Loucy (cell line): ENCODE measurements around the gene TRIM26.

Experiments used
- H2AFZ ChIP-seq: fragments of 200-600 bp; sonication (generic); 2 replicates; pipeline ENCODE4 v1.6.0; 2016; ENCODE audit warnings: antibody characterized with exemption, mild to moderate bottlenecking, low read length, moderate library complexity
- H3F3A ChIP-seq: fragments of 200-600 bp; 2 replicates; pipeline ENCODE4 v1.6.0; 2016; ENCODE audit warnings: antibody characterized with exemption, low read depth, mild to moderate bottlenecking
- H3K27me3 ChIP-seq: fragments of 200-600 bp; sonication (generic); 2 replicates; pipeline ENCODE4 v1.6.1; 2014; ENCODE audit warnings: low read length, mild to moderate bottlenecking; ENCODE audit not compliant: insufficient read depth, poor library complexity, severe bottlenecking
- H3K36me3 ChIP-seq: fragments of 200-600 bp; sonication (generic); 2 replicates; pipeline ENCODE4 v1.6.1; 2016; ENCODE audit warnings: low read length; ENCODE audit not compliant: insufficient read depth
- H3K4me1 ChIP-seq: fragments of 200-600 bp; sonication (generic); 2 replicates; pipeline ENCODE4 v1.5.1; 2014; ENCODE audit warnings: low read length, mild to moderate bottlenecking; ENCODE audit not compliant: insufficient read depth, poor library complexity, severe bottlenecking
- H3K4me2 ChIP-seq: fragments of 200-600 bp; sonication (generic); 2 replicates; pipeline ENCODE4 v1.6.0; 2014; ENCODE audit warnings: antibody characterized with exemption, low read length, low read depth, mild to moderate bottlenecking; ENCODE audit not compliant: poor library complexity, severe bottlenecking
- H3K4me3 ChIP-seq: fragments of 200-600 bp; sonication (generic); 2 replicates; pipeline ENCODE4 v1.5.1; 2014; ENCODE audit warnings: low read length, mild to moderate bottlenecking, mixed read lengths; ENCODE audit not compliant: poor library complexity, severe bottlenecking
- H3K79me2 ChIP-seq: fragments of 200-600 bp; sonication (generic); 2 replicates; pipeline ENCODE4 v1.6.1; 2014; ENCODE audit warnings: low read length; ENCODE audit not compliant: insufficient read depth
- H3K9ac ChIP-seq: fragments of 200-600 bp; sonication (generic); 2 replicates; pipeline ENCODE4 v1.6.0; 2014; ENCODE audit warnings: mild to moderate bottlenecking, low read depth, low read length, moderate library complexity; ENCODE audit not compliant: poor library complexity, severe bottlenecking
- H3K9me2 ChIP-seq: fragments of 200-600 bp; sonication (generic); replicated peaks from 2 replicates; pipeline ENCODE4 v1.6.1; 2016; ENCODE audit warnings: low read depth, low read length, mixed read lengths
- H3K9me3 ChIP-seq: fragments of 200-600 bp; sonication (generic); 2 replicates; pipeline ENCODE4 v1.6.1; 2014; ENCODE audit warnings: mild to moderate bottlenecking, antibody characterized with exemption, low read length, low read depth; ENCODE audit not compliant: insufficient read depth
- H4K20me1 ChIP-seq: fragments of 200-600 bp; sonication (generic); 2 replicates; pipeline ENCODE4 v1.6.0; 2014; ENCODE audit warnings: antibody characterized with exemption, low read length, mild to moderate bottlenecking; ENCODE audit not compliant: insufficient read depth, poor library complexity, severe bottlenecking
- EZH2phosphoT487 ChIP-seq: fragments of 200-600 bp; IDR thresholded peaks from 2 replicates; pipeline ENCODE4 v1.6.1; 2018; ENCODE audit warnings: antibody characterized with exemption, mild to moderate bottlenecking, moderate library complexity, borderline replicate concordance
- TF ChIP-seq, protein P1 (sequence below): fragments of 200-600 bp; sonication (generic); conservative IDR thresholded peaks from 2 replicates; pipeline ENCODE4 v1.5.1; 2014; ENCODE audit warnings: mild to moderate bottlenecking, antibody characterized with exemption, low read length

TRIM26 gene

DNA sequence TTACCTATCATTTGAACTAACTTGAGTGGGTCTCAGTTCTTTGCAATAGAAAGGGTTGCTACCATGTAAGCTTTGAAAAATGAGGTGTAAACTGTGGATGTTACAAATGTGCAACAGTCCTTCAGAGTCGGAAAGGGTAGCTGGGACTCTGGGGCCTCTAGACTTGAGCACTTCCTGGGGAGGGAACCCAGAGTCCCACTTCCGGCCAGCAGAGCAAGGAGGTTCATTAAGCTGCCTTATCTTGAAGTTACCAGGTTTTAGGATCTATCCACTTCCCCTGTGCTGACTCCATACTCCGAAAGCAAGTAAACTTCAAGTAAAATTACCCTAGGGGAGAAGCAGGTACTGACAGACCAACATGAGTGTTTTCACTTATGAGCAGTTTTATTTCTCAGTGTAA lies 61.6 kb downstream of the TRIM26 start:
- Histone ChIP-seq H3K27me3 (no peaks in the 10 kb centered on the region), H3K4me1 (peaks cover 49% of the 10 kb centered on the region), H3K9me2 (no peaks in the 10 kb centered on the region), H3F3A (no peaks in the 10 kb centered on the region), H3K9ac (peak overlapping the region; percentile 54), H3K36me3 (no peaks in the 10 kb centered on the region), H3K9me3 (no peaks in the 10 kb centered on the region), H2AFZ (no peak overlapping the region), H3K4me3 (peak overlapping the region; percentile 14), H3K4me2 (peak overlapping the region; percentile 39), H3K79me2 (no peaks in the 10 kb centered on the region), H4K20me1 (no peaks in the 10 kb centered on the region)
- TF ChIP-seq, protein P1, sequence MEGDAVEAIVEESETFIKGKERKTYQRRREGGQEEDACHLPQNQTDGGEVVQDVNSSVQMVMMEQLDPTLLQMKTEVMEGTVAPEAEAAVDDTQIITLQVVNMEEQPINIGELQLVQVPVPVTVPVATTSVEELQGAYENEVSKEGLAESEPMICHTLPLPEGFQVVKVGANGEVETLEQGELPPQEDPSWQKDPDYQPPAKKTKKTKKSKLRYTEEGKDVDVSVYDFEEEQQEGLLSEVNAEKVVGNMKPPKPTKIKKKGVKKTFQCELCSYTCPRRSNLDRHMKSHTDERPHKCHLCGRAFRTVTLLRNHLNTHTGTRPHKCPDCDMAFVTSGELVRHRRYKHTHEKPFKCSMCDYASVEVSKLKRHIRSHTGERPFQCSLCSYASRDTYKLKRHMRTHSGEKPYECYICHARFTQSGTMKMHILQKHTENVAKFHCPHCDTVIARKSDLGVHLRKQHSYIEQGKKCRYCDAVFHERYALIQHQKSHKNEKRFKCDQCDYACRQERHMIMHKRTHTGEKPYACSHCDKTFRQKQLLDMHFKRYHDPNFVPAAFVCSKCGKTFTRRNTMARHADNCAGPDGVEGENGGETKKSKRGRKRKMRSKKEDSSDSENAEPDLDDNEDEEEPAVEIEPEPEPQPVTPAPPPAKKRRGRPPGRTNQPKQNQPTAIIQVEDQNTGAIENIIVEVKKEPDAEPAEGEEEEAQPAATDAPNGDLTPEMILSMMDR: no peak
- no peak for TF ChIP-seq EZH2phosphoT487

DNA sequence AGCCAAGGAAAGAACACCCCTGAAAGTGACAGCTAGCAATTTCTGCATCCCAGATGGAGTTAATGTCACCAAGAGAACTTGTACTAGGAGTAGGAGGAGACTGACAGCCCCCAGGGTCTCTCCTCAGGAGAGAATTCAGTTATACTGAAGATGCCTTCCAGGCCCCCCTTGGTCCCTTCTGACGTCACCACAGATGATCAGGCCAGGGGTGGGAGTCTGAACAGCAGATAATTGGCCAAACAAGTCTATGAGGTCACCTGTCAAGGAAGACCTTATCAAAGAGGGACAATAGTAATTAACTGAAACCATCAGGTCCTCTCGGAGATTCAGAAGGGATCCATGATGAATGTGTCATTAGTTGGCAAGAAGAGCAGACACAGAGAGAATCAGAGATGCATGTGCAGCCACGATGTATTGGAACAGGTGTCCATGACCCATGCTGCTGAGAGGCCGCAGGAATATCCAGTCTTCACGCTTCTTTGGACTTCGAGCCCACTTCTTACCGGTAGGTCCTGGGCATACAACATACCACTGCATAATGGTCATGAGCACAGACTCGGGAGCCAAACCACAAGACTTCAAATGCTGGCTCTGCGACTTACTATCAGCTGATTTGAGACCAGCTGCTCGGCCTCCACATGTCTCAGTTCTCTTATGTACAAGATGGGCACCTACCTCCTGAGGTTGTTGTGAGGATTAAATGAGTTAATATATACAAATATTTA lies 62.4 kb downstream of the TRIM26 start:
- H3K27me3 ChIP-seq: no peaks in the 10 kb centered on the region
- no peak overlapping the region for H3K4me3 ChIP-seq
- no peak overlapping the region for H2AFZ ChIP-seq
- no peaks in the 10 kb centered on the region for H3K9me3 ChIP-seq
- no peaks in the 10 kb centered on the region for H3K36me3 ChIP-seq
- H3F3A ChIP-seq: no peaks in the 10 kb centered on the region
- H3K9ac ChIP-seq: peak overlapping the region; percentile 54
- peaks cover 49% of the 10 kb centered on the region for H3K4me1 ChIP-seq
- H4K20me1 ChIP-seq: no peaks in the 10 kb centered on the region
- H3K4me2 ChIP-seq: peak overlapping the region; percentile 39
- H3K79me2 ChIP-seq: no peaks in the 10 kb centered on the region
- H3K9me2 ChIP-seq: no peaks in the 10 kb centered on the region
- TF ChIP-seq, protein P1: no peak
- TF ChIP-seq EZH2phosphoT487: no peak

DNA sequence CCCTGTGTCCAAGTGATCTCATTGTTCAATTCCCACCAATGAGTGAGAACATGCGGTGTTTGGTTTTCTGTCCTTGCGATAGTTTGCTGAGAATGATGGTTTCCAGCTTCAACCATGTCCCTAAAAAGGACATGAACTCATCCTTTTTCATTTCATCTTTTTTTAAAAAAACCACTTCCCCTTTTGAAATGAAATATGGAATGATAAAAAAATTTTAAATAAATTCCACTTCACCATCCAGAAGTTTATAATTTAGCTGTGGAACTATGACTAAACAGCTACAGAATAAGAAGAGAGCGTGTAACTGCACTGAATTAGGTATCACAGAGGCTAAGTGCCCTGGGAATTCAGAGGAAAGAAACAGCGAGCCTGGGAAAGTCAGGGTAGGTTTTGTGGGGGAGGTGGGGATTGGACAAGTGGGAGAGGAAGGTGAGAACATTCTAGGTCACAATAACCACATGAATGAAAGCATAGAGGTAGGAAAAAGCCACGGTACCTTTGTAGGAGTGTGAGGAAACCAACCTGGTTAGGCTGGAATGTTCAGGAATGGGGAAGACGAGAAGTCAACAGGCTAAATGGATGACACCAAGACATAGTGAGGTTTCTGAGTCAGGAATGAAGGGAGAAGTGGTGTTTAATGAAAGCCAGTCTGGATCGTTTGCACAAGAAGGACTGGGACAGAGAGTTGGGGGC lies 63.2 kb downstream of the TRIM26 start:
- Histone ChIP-seq H3K4me2 (no peak overlapping the region), H3K9me3 (no peaks in the 10 kb centered on the region), H3K4me3 (no peak overlapping the region), H3K36me3 (no peaks in the 10 kb centered on the region), H3K27me3 (no peaks in the 10 kb centered on the region), H3K4me1 (peaks cover 49% of the 10 kb centered on the region), H4K20me1 (no peaks in the 10 kb centered on the region), H2AFZ (no peak overlapping the region), H3K79me2 (no peaks in the 10 kb centered on the region), H3K9ac (no peak overlapping the region), H3F3A (no peaks in the 10 kb centered on the region), H3K9me2 (no peaks in the 10 kb centered on the region)
- TF ChIP-seq, protein P1: no peak
- no peak for TF ChIP-seq EZH2phosphoT487
